HepG2 (cell line): Measurements from ENCODE around the gene STPG4. TPM values are rescaled to one million over a fixed set of nuclear protein-coding genes. Genes with fewer than 3 reads are reported as not detected.

Source experiments
- CREM ChIP-seq, 2 experiments: sonication (generic) in 1 of 2; formaldehyde crosslinking in 1 of 2; IDR thresholded peaks; 2 replicates each; pipeline versions ENCODE4 v1.4.0 to v1.6.1; 2016 to 2020; ENCODE audit warnings: antibody characterized with exemption in 1 of 2, mild to moderate bottlenecking in 1 of 2, missing genetic modification reagents in 1 of 2
- IRX3 ChIP-seq: sonication (generic); formaldehyde crosslinking; IDR thresholded peaks from 2 replicates; pipeline ENCODE4 v1.8.1; 2023; ENCODE audit warnings: mild to moderate bottlenecking, low read depth, missing genetic modification reagents, borderline replicate concordance
- JUND ChIP-seq: sonication (generic); formaldehyde crosslinking; IDR thresholded peaks from 2 replicates; pipeline ENCODE4 v1.8.0; 2022; ENCODE audit warnings: mild to moderate bottlenecking, missing genetic modification reagents
- KLF15 ChIP-seq: sonication (generic); formaldehyde crosslinking; IDR thresholded peaks from 2 replicates; pipeline ENCODE4 v1.8.1; 2023; ENCODE audit warnings: borderline replicate concordance, mild to moderate bottlenecking, inconsistent platforms, missing genetic modification reagents, mixed read lengths
- MATR3 ChIP-seq: sonication (generic); formaldehyde crosslinking; IDR thresholded peaks from 2 replicates; pipeline ENCODE4 v1.4.0; 2020; ENCODE audit warnings: missing genetic modification reagents
- NFIB ChIP-seq: sonication (generic); formaldehyde crosslinking; IDR thresholded peaks from 2 replicates; pipeline ENCODE4 v1.9.0; 2021; ENCODE audit warnings: missing genetic modification reagents, mild to moderate bottlenecking, borderline replicate concordance
- SMARCE1 ChIP-seq: fragments of 450-650 bp; IDR thresholded peaks from 2 replicates; pipeline ENCODE4 v1.6.1; 2017; ENCODE audit warnings: borderline replicate concordance
- YEATS2 ChIP-seq: sonication (generic); formaldehyde crosslinking; IDR thresholded peaks from 2 replicates; pipeline ENCODE4 v1.4.0; 2020; ENCODE audit warnings: missing genetic modification reagents, borderline replicate concordance
- ZFP36L2 ChIP-seq: sonication (generic); formaldehyde crosslinking; IDR thresholded peaks from 2 replicates; pipeline ENCODE4 v1.4.0; 2020; ENCODE audit warnings: missing genetic modification reagents
- ZMYM4 ChIP-seq: sonication (generic); formaldehyde crosslinking; IDR thresholded peaks from 2 replicates; pipeline ENCODE4 v1.8.1; 2023; ENCODE audit warnings: mild to moderate bottlenecking, missing genetic modification reagents
- ZNF121 ChIP-seq: sonication (generic); formaldehyde crosslinking; IDR thresholded peaks from 2 replicates; pipeline ENCODE4 v1.5.0; 2020; ENCODE audit warnings: mild to moderate bottlenecking, missing genetic modification reagents
- ZNF232 ChIP-seq: sonication (generic); formaldehyde crosslinking; IDR thresholded peaks from 2 replicates; pipeline ENCODE4 v1.4.0; 2020; ENCODE audit warnings: missing genetic modification reagents, borderline replicate concordance
- ZNF30 ChIP-seq: sonication (generic); formaldehyde crosslinking; IDR thresholded peaks from 2 replicates; pipeline ENCODE4 v1.5.0; 2020; ENCODE audit warnings: mild to moderate bottlenecking, missing genetic modification reagents
- ZNF501 ChIP-seq: sonication (generic); formaldehyde crosslinking; IDR thresholded peaks from 2 replicates; pipeline ENCODE4 v1.5.1; 2020; ENCODE audit warnings: mild to moderate bottlenecking, moderate library complexity, missing genetic modification reagents
- polyA plus RNA-seq, 8 experiments: library from polyadenylated mRNA; depleted of rRNA in 3 of 8; stranded (reverse) in 7 of 8; unstranded in 1 of 8; fragments of >200 nt; fragmentation: Illumina TruSeq in 4 of 8; extraction: Trizol in 4 of 8; gene quantifications; 2 replicates each; pipeline versions ENCODE4 v1.2.1 to v1.2.3, GENCODE V29; 2011 to 2016; ENCODE audit warnings: low read depth in 4 of 8, missing spikeins in 1 of 8, mixed read lengths in 1 of 8; ENCODE audit not compliant: insufficient read depth in 1 of 8
- total RNA-seq, 5 experiments: library from RNA; depleted of rRNA; stranded (reverse); fragments of >200 nt; fragmentation: Illumina TruSeq; extraction: Trizol; gene quantifications; 2 replicates each; pipeline ENCODE4 v1.2.3, GENCODE V29; 2016; ENCODE audit warnings: low read depth in 1 of 5
- TF ChIP-seq, protein P1 (sequence below), 2 experiments: fragments of 450-650 bp in 1 of 2; sonication (generic) in 1 of 2; formaldehyde crosslinking in 1 of 2; IDR thresholded peaks; 2 replicates each; pipeline versions ENCODE4 v1.6.1 to v1.8.0; 2016 to 2022; ENCODE audit warnings: antibody characterized with exemption in 1 of 2, mild to moderate bottlenecking in 1 of 2, missing genetic modification reagents in 1 of 2
- TF ChIP-seq, protein P2 (sequence below): sonication (generic); formaldehyde crosslinking; IDR thresholded peaks from 2 replicates; pipeline ENCODE4; 2020; ENCODE audit warnings: missing genetic modification reagents, mild to moderate bottlenecking, borderline replicate concordance
- TF ChIP-seq, protein P3 (sequence below): sonication (generic); formaldehyde crosslinking; IDR thresholded peaks from 2 replicates; pipeline ENCODE4 v1.4.0; 2020; ENCODE audit warnings: missing genetic modification reagents

STPG4 gene
- total and polyA plus RNA-seq, 2 of the 13 experiments (the other 11 are each of a cell fraction or from before 2014, with no cell fraction given) = 0.11 to 0.15 TPM

DNA sequence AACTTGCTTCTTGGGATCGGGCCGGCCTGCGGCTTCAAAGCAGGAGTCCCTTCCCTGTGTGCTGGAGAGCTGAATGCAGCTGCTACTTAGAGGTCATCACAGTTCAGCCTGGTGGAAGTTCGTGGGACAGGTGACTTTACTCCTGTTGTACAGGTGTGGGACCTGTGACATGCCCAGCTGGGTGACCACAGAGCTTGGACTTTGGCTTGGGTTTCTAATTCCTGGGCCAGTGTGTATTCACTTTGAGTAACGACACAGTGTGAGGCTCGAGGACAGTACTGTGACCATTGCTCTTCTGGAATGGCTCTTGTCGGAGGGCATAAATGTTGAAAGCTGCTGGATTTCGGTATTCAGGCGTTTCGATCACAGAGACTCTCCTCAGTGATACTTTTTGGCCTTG lies 114.5 kb downstream of the STPG4 start (continued):
- TF ChIP-seq, protein P1, sequence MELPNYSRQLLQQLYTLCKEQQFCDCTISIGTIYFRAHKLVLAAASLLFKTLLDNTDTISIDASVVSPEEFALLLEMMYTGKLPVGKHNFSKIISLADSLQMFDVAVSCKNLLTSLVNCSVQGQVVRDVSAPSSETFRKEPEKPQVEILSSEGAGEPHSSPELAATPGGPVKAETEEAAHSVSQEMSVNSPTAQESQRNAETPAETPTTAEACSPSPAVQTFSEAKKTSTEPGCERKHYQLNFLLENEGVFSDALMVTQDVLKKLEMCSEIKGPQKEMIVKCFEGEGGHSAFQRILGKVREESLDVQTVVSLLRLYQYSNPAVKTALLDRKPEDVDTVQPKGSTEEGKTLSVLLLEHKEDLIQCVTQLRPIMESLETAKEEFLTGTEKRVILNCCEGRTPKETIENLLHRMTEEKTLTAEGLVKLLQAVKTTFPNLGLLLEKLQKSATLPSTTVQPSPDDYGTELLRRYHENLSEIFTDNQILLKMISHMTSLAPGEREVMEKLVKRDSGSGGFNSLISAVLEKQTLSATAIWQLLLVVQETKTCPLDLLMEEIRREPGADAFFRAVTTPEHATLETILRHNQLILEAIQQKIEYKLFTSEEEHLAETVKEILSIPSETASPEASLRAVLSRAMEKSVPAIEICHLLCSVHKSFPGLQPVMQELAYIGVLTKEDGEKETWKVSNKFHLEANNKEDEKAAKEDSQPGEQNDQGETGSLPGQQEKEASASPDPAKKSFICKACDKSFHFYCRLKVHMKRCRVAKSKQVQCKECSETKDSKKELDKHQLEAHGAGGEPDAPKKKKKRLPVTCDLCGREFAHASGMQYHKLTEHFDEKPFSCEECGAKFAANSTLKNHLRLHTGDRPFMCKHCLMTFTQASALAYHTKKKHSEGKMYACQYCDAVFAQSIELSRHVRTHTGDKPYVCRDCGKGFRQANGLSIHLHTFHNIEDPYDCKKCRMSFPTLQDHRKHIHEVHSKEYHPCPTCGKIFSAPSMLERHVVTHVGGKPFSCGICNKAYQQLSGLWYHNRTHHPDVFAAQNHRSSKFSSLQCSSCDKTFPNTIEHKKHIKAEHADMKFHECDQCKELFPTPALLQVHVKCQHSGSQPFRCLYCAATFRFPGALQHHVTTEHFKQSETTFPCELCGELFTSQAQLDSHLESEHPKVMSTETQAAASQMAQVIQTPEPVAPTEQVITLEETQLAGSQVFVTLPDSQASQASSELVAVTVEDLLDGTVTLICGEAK (IDR thresholded peaks at IDR 0.05) = no peak
- TF ChIP-seq, protein P1 (CRISPR knock-in tag; IDR thresholded peaks at IDR 0.05) = no peak
- TF ChIP-seq ZFP36L2 (CRISPR knock-in tag) = no peak
- no peak for TF ChIP-seq NFIB (CRISPR knock-in tag)
- peak; percentile 19; the same call in 1 of the 2 replicates for TF ChIP-seq YEATS2 (CRISPR knock-in tag)
- TF ChIP-seq KLF15 (CRISPR knock-in tag) = no peak
- TF ChIP-seq ZNF501 (CRISPR knock-in tag) = no peak
- TF ChIP-seq ZNF121 (CRISPR knock-in tag) = no peak
- TF ChIP-seq ZNF232 (CRISPR knock-in tag) = no peak
- TF ChIP-seq IRX3 = no peak
- peak; percentile 51 for TF ChIP-seq ZMYM4
- TF ChIP-seq, protein P2, sequence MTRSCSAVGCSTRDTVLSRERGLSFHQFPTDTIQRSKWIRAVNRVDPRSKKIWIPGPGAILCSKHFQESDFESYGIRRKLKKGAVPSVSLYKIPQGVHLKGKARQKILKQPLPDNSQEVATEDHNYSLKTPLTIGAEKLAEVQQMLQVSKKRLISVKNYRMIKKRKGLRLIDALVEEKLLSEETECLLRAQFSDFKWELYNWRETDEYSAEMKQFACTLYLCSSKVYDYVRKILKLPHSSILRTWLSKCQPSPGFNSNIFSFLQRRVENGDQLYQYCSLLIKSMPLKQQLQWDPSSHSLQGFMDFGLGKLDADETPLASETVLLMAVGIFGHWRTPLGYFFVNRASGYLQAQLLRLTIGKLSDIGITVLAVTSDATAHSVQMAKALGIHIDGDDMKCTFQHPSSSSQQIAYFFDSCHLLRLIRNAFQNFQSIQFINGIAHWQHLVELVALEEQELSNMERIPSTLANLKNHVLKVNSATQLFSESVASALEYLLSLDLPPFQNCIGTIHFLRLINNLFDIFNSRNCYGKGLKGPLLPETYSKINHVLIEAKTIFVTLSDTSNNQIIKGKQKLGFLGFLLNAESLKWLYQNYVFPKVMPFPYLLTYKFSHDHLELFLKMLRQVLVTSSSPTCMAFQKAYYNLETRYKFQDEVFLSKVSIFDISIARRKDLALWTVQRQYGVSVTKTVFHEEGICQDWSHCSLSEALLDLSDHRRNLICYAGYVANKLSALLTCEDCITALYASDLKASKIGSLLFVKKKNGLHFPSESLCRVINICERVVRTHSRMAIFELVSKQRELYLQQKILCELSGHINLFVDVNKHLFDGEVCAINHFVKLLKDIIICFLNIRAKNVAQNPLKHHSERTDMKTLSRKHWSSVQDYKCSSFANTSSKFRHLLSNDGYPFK (CRISPR knock-in tag) = no peak
- TF ChIP-seq SMARCE1 = no peak
- TF ChIP-seq MATR3 (CRISPR knock-in tag) = no peak
- no peak; the same call in 1 of the 2 replicates for TF ChIP-seq CREM (IDR thresholded peaks at IDR 0.05)
- TF ChIP-seq CREM (CRISPR knock-in tag; IDR thresholded peaks at IDR 0.05) = no peak
- TF ChIP-seq, protein P3, sequence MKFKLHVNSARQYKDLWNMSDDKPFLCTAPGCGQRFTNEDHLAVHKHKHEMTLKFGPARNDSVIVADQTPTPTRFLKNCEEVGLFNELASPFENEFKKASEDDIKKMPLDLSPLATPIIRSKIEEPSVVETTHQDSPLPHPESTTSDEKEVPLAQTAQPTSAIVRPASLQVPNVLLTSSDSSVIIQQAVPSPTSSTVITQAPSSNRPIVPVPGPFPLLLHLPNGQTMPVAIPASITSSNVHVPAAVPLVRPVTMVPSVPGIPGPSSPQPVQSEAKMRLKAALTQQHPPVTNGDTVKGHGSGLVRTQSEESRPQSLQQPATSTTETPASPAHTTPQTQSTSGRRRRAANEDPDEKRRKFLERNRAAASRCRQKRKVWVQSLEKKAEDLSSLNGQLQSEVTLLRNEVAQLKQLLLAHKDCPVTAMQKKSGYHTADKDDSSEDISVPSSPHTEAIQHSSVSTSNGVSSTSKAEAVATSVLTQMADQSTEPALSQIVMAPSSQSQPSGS (CRISPR knock-in tag) = no peak
- TF ChIP-seq ZNF30 (CRISPR knock-in tag) = no peak
- no peak for TF ChIP-seq JUND (CRISPR knock-in tag)
